Neutrophil (primary cell): ENCODE results near the gene ROBO4.
A peak's percentile ranks its signal among the peaks of the same experiment; 100 is the strongest.

ENCODE experiments used
- H3K27ac ChIP-seq: fragments of 200-600 bp; sonication (generic); 2 replicates; pipeline ENCODE4 v1.5.1; 2016; ENCODE audit warnings: mild to moderate bottlenecking, moderate library complexity
- H3K27me3 ChIP-seq: fragments of 200-600 bp; sonication (generic); 2 replicates; pipeline ENCODE4 v1.6.0; 2016; ENCODE audit warnings: mild to moderate bottlenecking
- H3K36me3 ChIP-seq: fragments of 200-600 bp; sonication (generic); 2 replicates; pipeline ENCODE4 v1.5.1; 2017
- H3K4me1 ChIP-seq, 2 experiments: fragments of 200-600 bp in 1 of 2; sonication (generic) in 1 of 2; 1 replicate in 1 of 2; 2 replicates in 1 of 2; pipeline versions ENCODE4 v1.5.1 to v1.6.1; 2013 to 2016; ENCODE audit warnings: low read depth in 1 of 2, low read length in 1 of 2, mild to moderate bottlenecking in 1 of 2, moderate library complexity in 1 of 2; ENCODE audit not compliant: control insufficient read depth in 1 of 2, insufficient read depth in 1 of 2
- H3K4me3 ChIP-seq, 2 experiments: fragments of 200-600 bp in 1 of 2; sonication (generic) in 1 of 2; 1 replicate in 1 of 2; 2 replicates in 1 of 2; pipeline ENCODE4 v1.5.1; 2013 to 2016; ENCODE audit warnings: low read depth in 1 of 2, low read length in 1 of 2, mild to moderate bottlenecking in 1 of 2, moderate library complexity in 1 of 2
- H3K9me3 ChIP-seq: fragments of 200-600 bp; sonication (generic); 2 replicates; pipeline ENCODE4 v1.5.1; 2016
- CTCF ChIP-seq: fragments of 200-600 bp; sonication (generic); IDR thresholded peaks from 2 replicates; pipeline ENCODE4 v1.5.1; 2016; ENCODE audit warnings: antibody characterized with exemption

The ROBO4 gene

GRCh38 chr11:124923296-124923695 is 25.6 kb upstream of the ROBO4 start:
- H3K27ac ChIP-seq, result no peak overlapping the region
- H3K27me3 ChIP-seq, result peaks cover 27% of the 10 kb centered on the region
- H3K9me3 ChIP-seq, result no peaks in the 10 kb centered on the region
- H3K4me3 ChIP-seq, result no peak overlapping the region
- TF ChIP-seq CTCF, result no peak
- H3K4me1 ChIP-seq, result peaks cover 5 to 28% of the 10 kb centered on the region in 2 experiments
- no peaks in the 10 kb centered on the region for H3K36me3 ChIP-seq

- Histone ChIP-seq H3K27ac (no peak overlapping the region), H3K4me1 (peaks cover 7 to 32% of the 10 kb centered on the region in 2 experiments), H3K36me3 (no peaks in the 10 kb centered on the region), H3K9me3 (no peaks in the 10 kb centered on the region), H3K4me3 (no peak overlapping the region), H3K27me3 (peaks cover 27% of the 10 kb centered on the region)
- TF ChIP-seq CTCF, result no peak
Observed at GRCh38 chr11:124922831-124923230, 25.2 kb upstream of the ROBO4 start.

- TF ChIP-seq CTCF, result no peak
- Histone ChIP-seq H3K27me3 (peaks cover 27% of the 10 kb centered on the region), H3K4me3 (peak overlapping the region; percentile 60 to 70), H3K9me3 (no peaks in the 10 kb centered on the region), H3K4me1 (peaks cover 7 to 40% of the 10 kb centered on the region in 2 experiments), H3K27ac (peak overlapping the region; percentile 62), H3K36me3 (no peaks in the 10 kb centered on the region)
Observed at GRCh38 chr11:124920870-124921609, 23.4 kb upstream of the ROBO4 start.

- peaks cover 7 to 40% of the 10 kb centered on the region in 2 experiments for H3K4me1 ChIP-seq
- H3K4me3 ChIP-seq, result peak overlapping the region; percentile 60 to 70
- peaks cover 27% of the 10 kb centered on the region for H3K27me3 ChIP-seq
- H3K9me3 ChIP-seq, result no peaks in the 10 kb centered on the region
- H3K27ac ChIP-seq, result no peak overlapping the region
- H3K36me3 ChIP-seq, result no peaks in the 10 kb centered on the region
- no peak for TF ChIP-seq CTCF
Observed at GRCh38 chr11:124920356-124920755, 22.7 kb upstream of the ROBO4 start.

- H3K27ac ChIP-seq, result no peak overlapping the region
- no peaks in the 10 kb centered on the region for H3K36me3 ChIP-seq
- H3K27me3 ChIP-seq, result peaks cover 27% of the 10 kb centered on the region
- no peak overlapping the region for H3K4me3 ChIP-seq
- H3K9me3 ChIP-seq, result no peaks in the 10 kb centered on the region
- TF ChIP-seq CTCF, result no peak
- H3K4me1 ChIP-seq, result peaks cover 7 to 40% of the 10 kb centered on the region in 2 experiments
Observed at GRCh38 chr11:124919898-124920297, 22.2 kb upstream of the ROBO4 start.
